Transverse colon (tissue), 4 donors: ENCODE data around the gene TGFBR3L. TPM values are rescaled to one million over a fixed set of nuclear protein-coding genes. Genes with fewer than 3 reads are reported as not detected.

Source experiments
- DNase-seq: peaks from one replicate; pipeline ENCODE4 v3.0.0-alpha.2; 2019
- H3K27ac ChIP-seq, 4 donors: fragments of 200-600 bp; sonication (generic); 2 replicates each; pipeline ENCODE4 v1.5.1; 2016 to 2018; ENCODE audit warnings: inconsistent platforms in 4 of 4
- H3K27me3 ChIP-seq: fragments of 200-600 bp; sonication (generic); 2 replicates; pipeline ENCODE4 v1.5.1; 2017; ENCODE audit warnings: inconsistent platforms
- H3K36me3 ChIP-seq, 4 donors: fragments of 200-600 bp; sonication (generic); 2 replicates each; pipeline ENCODE4 v1.5.1; 2017 to 2019; ENCODE audit warnings: inconsistent platforms in 4 of 4
- H3K4me1 ChIP-seq, 4 donors: fragments of 200-600 bp; sonication (generic); 2 replicates each; pipeline ENCODE4 v1.5.1; 2017 to 2020; ENCODE audit warnings: inconsistent platforms in 4 of 4
- H3K4me3 ChIP-seq, 4 donors: fragments of 200-600 bp; sonication (generic); 1 replicate in 1 of 4; 2 replicates in 3 of 4; pipeline versions ENCODE4 v1.5.1 to v1.6.1; 2017 to 2019; ENCODE audit warnings: inconsistent platforms in 4 of 4
- H3K9me3 ChIP-seq, 2 donors: fragments of 200-600 bp; sonication (generic); 2 replicates each; pipeline ENCODE4 v1.5.1; 2017 to 2019; ENCODE audit warnings: inconsistent platforms in 2 of 2
- CTCF ChIP-seq, 5 experiments: fragments of 200-600 bp in 3 of 5; fragments of 450-650 bp in 2 of 5; sonication (generic) in 3 of 5; IDR thresholded peaks; 1 replicate in 2 of 5; 2 replicates in 3 of 5; pipeline ENCODE4 v1.5.1; 2016 to 2017; ENCODE audit warnings: antibody characterized with exemption in 5 of 5, inconsistent platforms in 3 of 5, mild to moderate bottlenecking in 2 of 5, moderate library complexity in 1 of 5
- EP300 ChIP-seq: sonication (generic); formaldehyde crosslinking; IDR thresholded peaks from one replicate; pipeline ENCODE4 v1.6.1; 2017; ENCODE audit warnings: antibody characterized with exemption, low read depth
- POLR2A ChIP-seq: fragments of 450-650 bp; IDR thresholded peaks from one replicate; pipeline ENCODE4 v1.6.1; 2016; ENCODE audit warnings: antibody characterized with exemption, mild to moderate bottlenecking, moderate library complexity
- POLR2AphosphoS5 ChIP-seq, 3 donors: sonication (generic); formaldehyde crosslinking; IDR thresholded peaks; one replicate each; pipeline ENCODE4 v1.6.1; 2016; ENCODE audit warnings: antibody characterized with exemption in 3 of 3
- WGBS, 2 donors: methylation state at CpG; one replicate each; pipeline ENCODE4 v1.1.5; 2018; ENCODE audit warnings: low coverage in 1 of 2; 5-methylcytosine and 5-hydroxymethylcytosine counted together
- in situ Hi-C, 4 donors: fragments of 200-750 bp; cut with MboI; loops; one replicate each; pipeline versions ENCODE4 v1.15.0 to v1.15.1; 2017; ENCODE audit warnings: low sequenced_read_pairs in 3 of 4, low pct_ligation_motif_present in 1 of 4, low pct_unique_long_range_greater_than_20kb in 1 of 4
- intact Hi-C: fragments of 100-400 bp; cut with DNase I; formaldehyde crosslinking; loops from one replicate; pipeline ENCODE4 v1.15.1; 2023; ENCODE audit warnings: low total_unique reads
- total RNA-seq, 4 donors: library from RNA; depleted of rRNA; stranded (reverse); fragments of >200 nt; gene quantifications; one replicate each; pipeline ENCODE4 v1.1.0, GENCODE V29; 2016

The TGFBR3L gene
- total RNA-seq, 4 donors from 2014 or later: 1.4 TPM; not detected in 3

DNA sequence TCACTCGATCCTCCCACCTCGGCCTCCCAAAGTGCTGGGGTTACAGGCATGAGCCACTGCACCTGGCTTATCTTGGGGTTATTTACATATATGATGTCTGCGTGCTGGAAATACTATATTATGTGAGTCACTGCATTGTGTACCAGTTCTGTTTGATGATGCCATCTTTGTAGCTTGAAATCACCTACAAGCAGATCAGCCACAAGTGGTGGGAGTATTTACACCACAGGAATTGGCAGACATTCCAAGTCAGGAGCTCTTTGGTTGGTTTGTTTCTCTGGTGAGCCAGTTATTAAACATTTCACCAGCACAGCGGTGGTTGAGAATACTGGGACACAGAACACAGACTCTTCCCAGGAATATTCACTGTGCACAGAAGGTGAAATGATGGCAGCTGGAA, 33.3 kb downstream of the TGFBR3L start:
- WGBS, 2 donors: 91 to 94% methylated on average over 3 of the region's 4 CpGs
- no peak overlapping the region for H3K4me3 ChIP-seq
- peaks cover 0 to 7% (median under 1%) of the 10 kb centered on the region in 4 donors for H3K4me1 ChIP-seq
- in situ Hi-C loops: loop anchor here in 2 of 4 donors (10.0 kb wide), 1 partner anchor 307 kb away; no protein-coding TSS in a partner anchor
- no peak overlapping the region for H3K27ac ChIP-seq
- no peak for DNase-seq
- TF ChIP-seq EP300 (no peak), POLR2AphosphoS5 (IDR thresholded peaks at IDR 0.05) (no peak), POLR2A (no peak), CTCF (IDR thresholded peaks at IDR 0.05) (no peak)
- no peaks in the 10 kb centered on the region for H3K36me3 ChIP-seq
- no peaks in the 10 kb centered on the region for H3K9me3 ChIP-seq
- no peaks in the 10 kb centered on the region for H3K27me3 ChIP-seq
- intact Hi-C loops: loop anchor here (5.0 kb wide), 1 partner anchor 34 kb away; no protein-coding TSS in a partner anchor

DNA sequence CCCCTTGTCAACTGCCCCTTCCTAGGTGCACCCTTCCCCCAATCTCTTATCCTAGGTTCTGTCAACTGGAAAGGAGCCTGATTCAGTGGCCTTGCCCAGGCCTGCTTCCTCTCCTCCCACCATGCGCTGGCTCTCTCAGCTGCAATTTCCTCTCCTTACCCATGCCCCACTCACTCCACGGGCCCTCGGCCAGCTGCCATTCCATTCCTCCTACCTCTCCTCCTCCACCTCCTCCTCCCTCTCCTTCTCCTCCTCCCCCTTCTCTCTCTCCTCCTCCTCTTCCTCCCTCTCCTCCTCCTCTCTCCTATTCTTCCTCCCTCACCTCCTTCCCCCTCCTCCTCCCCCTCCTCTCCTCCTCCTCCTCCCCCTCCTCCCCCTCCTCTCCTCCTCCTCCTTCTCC, 38.4 kb downstream of the TGFBR3L start:
- WGBS, 2 donors: 10 to 25% methylated on average over 2 to 3 of the region's 3 CpGs
- DNase-seq: no peak
- H3K27ac ChIP-seq: no peak overlapping the region
- H3K4me1 ChIP-seq: no peaks in the 10 kb centered on the region
- H3K27me3 ChIP-seq: no peaks in the 10 kb centered on the region
- H3K4me3 ChIP-seq: no peak overlapping the region
- H3K9me3 ChIP-seq: no peaks in the 10 kb centered on the region
- in situ Hi-C loops (loop anchor here in 1 of 4 donors (25.0 kb wide), 1 partner anchor 284 kb away; no protein-coding TSS in a partner anchor), intact Hi-C loops (loop anchor here (10.0 kb wide), 1 partner anchor 302 kb away; no protein-coding TSS in a partner anchor)
- TF ChIP-seq EP300: no peak
- no peak for TF ChIP-seq POLR2A
- TF ChIP-seq CTCF (IDR thresholded peaks at IDR 0.05): no peak
- no peak for TF ChIP-seq POLR2AphosphoS5 (IDR thresholded peaks at IDR 0.05)
- no peaks in the 10 kb centered on the region for H3K36me3 ChIP-seq

DNA sequence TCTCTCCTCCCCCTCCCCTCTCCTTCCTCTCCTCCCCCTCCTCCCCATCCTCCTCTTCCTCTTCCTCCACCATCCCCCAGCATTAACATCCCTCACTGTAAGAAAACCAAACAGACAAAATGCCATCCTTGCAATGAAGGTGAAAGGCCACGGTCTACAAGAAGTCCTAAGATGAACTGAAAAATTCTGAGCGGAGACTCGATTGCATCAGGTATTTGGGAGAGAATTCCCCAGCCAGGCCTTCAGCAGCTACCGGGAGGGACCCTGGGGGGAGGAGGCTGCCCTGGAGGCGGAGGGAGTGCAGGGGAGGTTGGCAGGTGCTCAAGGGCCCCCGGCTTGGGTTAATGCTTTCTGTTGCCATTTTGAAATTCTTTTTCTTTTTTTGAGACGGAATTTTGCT, 38.9 kb downstream of the TGFBR3L start:
- Histone ChIP-seq H3K36me3 (no peaks in the 10 kb centered on the region), H3K4me3 (no peak overlapping the region), H3K4me1 (no peaks in the 10 kb centered on the region), H3K27me3 (no peaks in the 10 kb centered on the region), H3K9me3 (no peaks in the 10 kb centered on the region), H3K27ac (no peak overlapping the region)
- in situ Hi-C loops: loop anchor here in 1 of 4 donors (25.0 kb wide), 1 partner anchor 284 kb away; no protein-coding TSS in a partner anchor
- intact Hi-C loops: loop anchor here (10.0 kb wide), 1 partner anchor 301 kb away; no protein-coding TSS in a partner anchor
- DNase-seq: no peak
- WGBS, 2 donors: 82 to 95% methylated on average over 7 of the region's 7 CpGs
- TF ChIP-seq CTCF (IDR thresholded peaks at IDR 0.05) (no peak), POLR2A (no peak), EP300 (no peak)

DNA sequence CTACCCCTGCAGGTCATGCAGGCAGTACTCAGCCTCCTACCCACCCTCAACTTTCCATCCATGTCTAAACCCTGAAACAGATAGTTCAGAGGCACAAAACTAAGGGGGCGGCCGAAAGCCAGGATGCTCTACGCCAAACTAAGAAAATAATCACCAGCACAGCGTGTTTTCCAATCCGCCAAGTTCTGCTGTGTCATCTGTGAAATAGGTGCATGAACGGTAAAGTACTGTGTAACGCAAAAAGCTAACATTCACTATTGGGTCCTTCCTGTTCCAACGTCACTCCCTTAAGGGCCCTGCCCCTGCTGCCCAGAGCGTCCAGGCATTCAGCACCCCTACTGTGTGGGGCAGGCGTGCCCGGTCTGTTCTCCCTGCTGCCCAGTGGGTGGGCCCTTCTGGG, 41.1 kb downstream of the TGFBR3L start:
- in situ Hi-C loops: loop anchor here in 1 of 4 donors (25.0 kb wide), 1 partner anchor 282 kb away; no protein-coding TSS in a partner anchor
- no peaks in the 10 kb centered on the region for H3K4me1 ChIP-seq
- DNase-seq: no peak
- H3K4me3 ChIP-seq: no peak overlapping the region
- intact Hi-C loops: loop anchor here (10.0 kb wide), 1 partner anchor 299 kb away; no protein-coding TSS in a partner anchor
- 91% methylated on average over 11 of the region's 11 CpGs; no CpG with 5 or more reads in 1 of the 2 donors for WGBS, 2 donors
- no peaks in the 10 kb centered on the region for H3K27me3 ChIP-seq
- TF ChIP-seq POLR2AphosphoS5 (IDR thresholded peaks at IDR 0.05) (no peak), POLR2A (no peak), EP300 (no peak), CTCF (IDR thresholded peaks at IDR 0.05) (no peak)
- H3K27ac ChIP-seq: no peak overlapping the region
- no peaks in the 10 kb centered on the region for H3K9me3 ChIP-seq
- peaks cover 0 to 6% (median 0%) of the 10 kb centered on the region in 4 donors for H3K36me3 ChIP-seq
